Retinal pigment epithelial cell (primary cell): ENCODE measurements around the gene TMC7.

Source experiments
- DNase-seq: peaks from one replicate; pipeline ENCODE4 v3.0.0-alpha.2; 2010; ENCODE audit warnings: low read depth
- H3K4me3 ChIP-seq: 2 replicates; pipeline ENCODE4 v1.5.1; 2011; ENCODE audit warnings: mild to moderate bottlenecking, low read length, control low read depth, moderate library complexity
- CTCF ChIP-seq: conservative IDR thresholded peaks from 2 replicates; pipeline ENCODE4 v1.5.1; 2011; ENCODE audit warnings: low read depth, low read length, control low read depth, inconsistent platforms

Gene TMC7

GRCh38 chr16:18983565-18984434 is at the start of gene TMC7:
Gene TMC7 (plus strand): TSS chr16:18983934. CDS start chr16:18984064, 130 bp downstream.
- TF ChIP-seq CTCF = peak; percentile 88
- peak; percentile 68 for DNase-seq
- H3K4me3 ChIP-seq = peak within 1 kb of the TSS; percentile 66

GRCh38 chr16:18936727-18937340 is 46.9 kb upstream of the TMC7 start:
- DNase-seq = no peak
- no peak for TF ChIP-seq CTCF
- H3K4me3 ChIP-seq = no peak overlapping the region

GRCh38 chr16:18937390-18937789 is 46.3 kb upstream of the TMC7 start:
- DNase-seq = no peak
- no peak for TF ChIP-seq CTCF
- H3K4me3 ChIP-seq = no peak overlapping the region

GRCh38 chr16:18938986-18939385 is 44.7 kb upstream of the TMC7 start:
- no peak overlapping the region for H3K4me3 ChIP-seq
- no peak for TF ChIP-seq CTCF
- no peak for DNase-seq

- TF ChIP-seq CTCF = no peak
- no peak for DNase-seq
- H3K4me3 ChIP-seq = no peak overlapping the region
Observed at GRCh38 chr16:18941471-18941870, 42.3 kb upstream of the TMC7 start.

GRCh38 chr16:18942061-18942460 is 41.7 kb upstream of the TMC7 start:
- no peak for TF ChIP-seq CTCF
- no peak overlapping the region for H3K4me3 ChIP-seq
- DNase-seq = no peak

GRCh38 chr16:18943414-18943813 is 40.3 kb upstream of the TMC7 start:
- DNase-seq = no peak
- H3K4me3 ChIP-seq = no peak overlapping the region
- TF ChIP-seq CTCF = no peak
